NCI-H1092 treated with DMSO at 0.1 percent for 48 hours (cell line): ENCODE measurements around the gene RPH3AL.

Experiments used
- DNase-seq: peaks from one replicate; lab custom pipeline; 2025; lab: John Stamatoyannopoulos, UW

RPH3AL gene

DNA sequence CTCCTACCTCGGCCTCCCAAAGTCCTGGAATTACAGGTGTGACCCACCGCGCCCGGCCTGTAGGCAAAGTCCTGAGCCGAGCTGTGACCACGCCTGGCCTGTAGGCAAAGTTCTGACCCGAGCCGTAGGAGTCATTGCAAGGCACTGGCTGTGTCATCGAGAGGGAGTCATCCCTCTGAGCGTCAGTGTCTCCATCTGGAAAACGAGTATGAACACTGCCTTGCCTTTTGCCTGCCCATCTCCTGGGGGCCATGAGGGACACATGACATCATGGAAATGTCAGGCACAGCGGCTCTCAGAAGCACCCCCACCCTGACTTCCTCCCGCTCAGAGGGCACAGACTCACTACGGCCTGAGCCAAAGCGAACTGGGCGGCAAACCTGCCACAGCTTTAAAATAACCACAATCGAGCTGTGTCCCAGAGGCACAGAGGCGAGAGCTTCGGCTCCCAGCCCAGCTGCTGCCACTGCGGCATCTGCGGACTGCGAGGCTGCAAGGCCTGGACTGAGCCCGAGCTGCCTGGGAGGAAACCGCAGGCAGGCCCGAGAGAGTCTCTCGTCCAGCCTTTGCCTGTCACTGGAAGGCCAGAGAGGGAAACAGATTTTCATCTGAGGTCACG lies 50.8 kb downstream of the RPH3AL start:
- no peak for DNase-seq

- no peak for DNase-seq
Measured at GRCh38 chr17:300881-301280, 51.7 kb downstream of the RPH3AL start.

GRCh38 chr17:299546-299945 lies 53.1 kb downstream of the RPH3AL start:
- no peak for DNase-seq

- DNase-seq: no peak
Measured at GRCh38 chr17:298791-299450, 53.7 kb downstream of the RPH3AL start.

DNA sequence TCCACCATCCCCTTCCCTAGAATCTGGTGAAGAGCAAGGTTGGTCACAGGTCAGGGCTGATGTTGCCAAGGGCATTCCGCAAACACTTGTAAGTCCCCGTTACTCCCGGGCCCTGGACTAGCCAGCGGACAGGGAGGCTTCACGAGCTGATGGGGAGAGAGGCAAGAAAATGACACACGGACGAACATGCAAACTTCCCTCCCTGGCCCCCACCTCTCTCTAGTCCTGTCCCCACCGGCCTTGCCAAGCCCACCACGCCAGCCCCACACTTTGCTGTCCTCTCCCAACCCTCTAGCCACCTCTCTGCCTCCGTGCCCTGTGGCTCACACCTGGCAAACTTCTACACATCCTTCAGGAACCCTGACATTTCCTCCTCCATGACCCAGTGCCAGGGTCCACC lies 54.8 kb downstream of the RPH3AL start:
- DNase-seq: no peak

DNA sequence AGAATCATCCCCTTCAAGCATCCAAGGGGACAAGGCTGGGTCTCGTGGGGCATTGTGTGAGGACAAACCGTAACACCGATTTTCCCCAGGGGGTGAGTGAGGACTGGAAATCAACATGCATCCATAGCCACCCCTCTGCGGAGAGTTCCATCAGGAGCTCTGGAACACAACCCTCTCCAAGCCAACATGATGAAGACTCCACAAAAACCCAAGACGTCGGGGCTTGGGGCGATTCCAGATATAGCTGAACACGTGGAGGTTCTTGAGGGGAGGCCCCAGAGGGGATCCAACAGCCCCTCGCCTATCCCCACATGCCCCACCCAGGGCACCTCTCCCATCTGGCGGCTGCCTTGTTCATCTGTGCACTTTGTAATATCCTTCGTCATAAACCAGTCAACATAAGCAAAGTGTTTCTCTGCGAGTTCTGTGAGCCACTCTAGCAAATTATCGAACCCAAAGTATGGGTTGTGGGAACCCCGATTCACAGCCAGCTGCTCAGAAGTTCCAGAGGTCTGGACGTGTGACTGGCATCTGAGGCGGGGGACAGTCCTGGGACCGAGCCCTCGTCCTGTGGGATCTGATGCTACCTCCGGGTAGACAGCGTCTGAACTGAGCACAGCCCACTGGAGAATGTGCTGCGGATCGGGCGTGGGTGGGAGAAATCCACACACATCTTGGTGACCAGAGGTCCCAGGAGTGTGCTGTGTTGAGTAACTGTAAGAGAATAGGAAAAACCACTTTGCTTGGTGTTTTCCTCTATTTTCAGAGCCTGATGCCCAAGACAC lies 55.5 kb downstream of the RPH3AL start:
- no peak for DNase-seq

GRCh38 chr17:296379-296778 lies 56.2 kb downstream of the RPH3AL start:
- DNase-seq: no peak

DNA sequence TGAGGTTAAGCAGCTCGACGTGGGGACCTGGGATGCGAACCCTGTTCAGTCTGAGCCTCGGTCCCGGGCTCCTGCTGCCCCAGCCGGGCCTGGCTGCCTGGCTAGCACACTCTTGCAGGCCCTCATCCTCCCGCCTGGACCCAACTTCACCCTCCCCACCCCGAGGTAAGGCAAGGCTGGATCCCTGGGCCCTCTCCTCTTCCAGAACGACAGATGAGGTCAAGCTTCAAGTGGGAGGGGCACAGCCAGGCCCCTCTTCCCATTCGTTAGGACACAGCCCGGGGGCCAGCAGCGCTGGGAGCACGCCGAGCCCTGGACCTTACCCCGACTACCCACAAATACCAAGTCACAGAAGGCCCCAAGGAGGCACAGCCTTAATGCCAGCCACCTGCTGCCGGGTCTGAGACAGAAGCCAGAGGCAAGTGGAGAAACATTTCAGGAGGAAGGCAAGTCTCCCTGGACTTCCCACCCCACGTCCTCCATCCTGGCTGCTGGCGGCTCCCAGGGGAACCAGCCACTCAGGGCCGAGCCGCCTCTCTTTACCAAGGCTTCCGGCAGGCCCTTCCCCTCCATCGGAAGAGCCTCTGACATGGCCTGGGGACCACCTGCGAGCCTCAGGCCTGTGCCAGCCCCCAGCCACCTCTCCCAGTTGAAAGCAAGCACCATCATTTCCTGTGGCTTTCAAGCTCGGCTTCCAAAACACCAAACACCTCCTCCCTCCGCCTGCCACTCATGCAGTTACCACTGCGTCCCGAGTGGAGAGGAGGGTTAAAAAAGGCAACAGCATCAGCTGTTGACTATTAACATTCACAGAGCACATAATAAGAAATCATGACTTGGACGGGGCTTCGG lies 59.9 kb downstream of the RPH3AL start:
- no peak for DNase-seq

DNA sequence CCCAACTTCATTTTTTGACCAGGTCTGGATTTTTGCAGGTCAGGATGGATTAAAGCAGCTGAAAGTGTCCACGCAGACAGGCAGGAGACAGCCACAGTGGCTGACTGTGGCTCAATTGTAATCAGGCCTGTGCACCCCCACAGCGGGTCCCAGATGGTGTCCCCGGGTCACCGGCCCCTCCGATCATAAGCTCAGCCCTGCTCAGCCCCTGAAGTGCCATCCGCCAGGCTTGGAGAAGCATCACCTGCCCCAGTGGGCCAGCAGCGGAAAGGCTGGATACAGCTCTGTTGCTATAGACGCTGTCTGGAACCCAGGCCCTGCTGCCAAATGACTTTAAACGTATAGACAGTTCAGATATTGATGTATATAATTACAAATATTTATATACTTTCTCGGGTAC lies 60.6 kb downstream of the RPH3AL start:
- DNase-seq: no peak

- DNase-seq: no peak
Measured at GRCh38 chr17:291587-291986, 61.0 kb downstream of the RPH3AL start.

GRCh38 chr17:290626-291025 lies 62.0 kb downstream of the RPH3AL start:
- no peak for DNase-seq

GRCh38 chr17:290121-290521 lies 62.5 kb downstream of the RPH3AL start:
- no peak for DNase-seq

- no peak for DNase-seq
Measured at GRCh38 chr17:289409-289808, 63.2 kb downstream of the RPH3AL start.

- no peak for DNase-seq
Measured at GRCh38 chr17:288802-289356, 63.7 kb downstream of the RPH3AL start.

DNA sequence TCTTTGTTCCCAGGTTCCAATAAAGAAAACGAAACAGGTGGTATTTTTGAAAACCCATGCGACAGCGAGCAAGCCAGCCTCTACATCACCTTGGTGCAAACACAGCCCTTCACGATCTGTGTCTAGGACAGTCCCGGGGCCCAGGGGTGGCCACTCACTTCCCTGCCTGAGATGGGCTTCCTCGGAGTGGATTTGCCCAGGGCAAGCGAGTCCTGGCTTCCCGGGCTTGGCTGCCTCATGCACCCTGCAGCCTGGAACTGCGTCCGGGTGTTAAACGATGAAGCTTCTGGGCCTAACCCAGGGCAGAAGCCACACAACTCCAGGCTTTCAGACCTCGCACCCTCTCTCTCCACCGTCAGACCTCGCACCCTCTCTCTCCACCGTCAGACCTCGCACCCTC lies 66.0 kb downstream of the RPH3AL start:
- DNase-seq: no peak

- no peak for DNase-seq
Measured at GRCh38 chr17:285751-286422, 66.7 kb downstream of the RPH3AL start.

DNA sequence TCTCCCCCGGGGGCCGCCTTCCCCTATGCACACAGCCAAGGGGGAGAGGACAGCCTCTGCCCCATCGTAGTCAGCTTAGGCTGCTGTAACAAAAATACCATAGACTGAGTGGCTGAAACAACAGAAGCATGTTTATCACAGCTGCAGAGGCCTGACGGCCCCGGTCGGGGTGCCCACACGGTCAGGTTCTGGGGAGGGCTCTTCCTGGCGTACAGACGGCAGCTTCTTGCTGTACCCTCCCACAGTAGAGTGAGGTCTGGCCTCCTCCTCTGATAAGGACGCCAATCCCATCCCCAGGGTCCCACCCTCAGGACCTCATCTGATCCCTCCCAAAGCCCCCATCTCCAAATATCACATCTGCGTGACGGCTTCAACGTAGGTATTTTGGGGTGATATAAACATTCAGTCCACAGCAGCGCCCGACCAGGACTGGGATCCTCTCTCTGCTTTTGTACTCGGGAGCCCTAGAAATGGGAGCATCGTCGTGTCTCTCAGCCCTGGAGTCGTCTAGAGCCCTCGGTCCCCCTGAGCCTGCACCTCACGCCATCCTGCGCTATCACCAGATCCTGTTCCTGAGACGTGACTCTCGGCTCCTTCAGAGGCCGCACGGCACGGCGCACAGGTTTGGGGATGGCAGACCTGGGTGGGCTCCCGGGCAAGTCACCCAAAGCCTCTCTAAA lies 67.8 kb downstream of the RPH3AL start:
- no peak for DNase-seq

GRCh38 chr17:283911-284675 lies 68.5 kb downstream of the RPH3AL start:
- DNase-seq: no peak

- no peak for DNase-seq
Measured at GRCh38 chr17:282912-283882, 69.4 kb downstream of the RPH3AL start.
